KBM-7 (cell line): Measurements from ENCODE around the gene CDK19.

Experiments used
- DNase-seq: peaks from one replicate; pipeline ENCODE4 v3.0.0-alpha.2; 2015
- in situ Hi-C: fragments of 300-500 bp; cut with MboI; formaldehyde crosslinking; loops from 2 replicates; pipeline ENCODE4 v1.14.3; 2020; ENCODE audit warnings: low sequenced_read_pairs, low pct_unique_long_range_greater_than_20kb, mixed read lengths

The CDK19 gene

GRCh38 chr6:110681543-110682459, 133.5 kb downstream of the CDK19 start:
- in situ Hi-C loops: loop anchor here (25.0 kb wide), 1 partner anchor 206 kb away; no protein-coding TSS in a partner anchor
- DNase-seq: no peak

GRCh38 chr6:110676396-110676795, 138.9 kb downstream of the CDK19 start:
- no peak for DNase-seq
- in situ Hi-C loops: loop anchor here (25.0 kb wide), 1 partner anchor 211 kb away; no protein-coding TSS in a partner anchor

GRCh38 chr6:110674096-110674495, 141.2 kb downstream of the CDK19 start:
- DNase-seq: no peak
- in situ Hi-C loops: no loop called here

GRCh38 chr6:110672122-110672521, 143.1 kb downstream of the CDK19 start:
- in situ Hi-C loops: no loop called here
- no peak for DNase-seq

GRCh38 chr6:110671447-110671846, 143.8 kb downstream of the CDK19 start:
- DNase-seq: no peak

GRCh38 chr6:110665600-110665999, 149.7 kb downstream of the CDK19 start:
- no peak for DNase-seq
- in situ Hi-C loops: no loop called here

More at GRCh38 chr6:110671447-110671846, 143.8 kb downstream of the CDK19 start:
- in situ Hi-C loops: no loop called here

GRCh38 chr6:110664933-110665332, 150.3 kb downstream of the CDK19 start:
- DNase-seq: peak; percentile 77
- in situ Hi-C loops: no loop called here

GRCh38 chr6:110662490-110663211, 152.6 kb downstream of the CDK19 start:
- in situ Hi-C loops: no loop called here
- no peak for DNase-seq

GRCh38 chr6:110661414-110661813, 153.9 kb downstream of the CDK19 start:
- in situ Hi-C loops: no loop called here

GRCh38 chr6:110660066-110660655, 155.1 kb downstream of the CDK19 start:
- in situ Hi-C loops: no loop called here
- DNase-seq: no peak

More at GRCh38 chr6:110661414-110661813, 153.9 kb downstream of the CDK19 start:
- no peak for DNase-seq

- DNase-seq: no peak
- in situ Hi-C loops: no loop called here
Observed at GRCh38 chr6:110658631-110659211, 156.5 kb downstream of the CDK19 start.

- DNase-seq: no peak
- in situ Hi-C loops: no loop called here
Observed at GRCh38 chr6:110656492-110656891, 158.8 kb downstream of the CDK19 start.

- in situ Hi-C loops: no loop called here
- DNase-seq: no peak
Observed at GRCh38 chr6:110655821-110656220, 159.4 kb downstream of the CDK19 start.

GRCh38 chr6:110654096-110654820, 161.0 kb downstream of the CDK19 start:
- in situ Hi-C loops: no loop called here
- DNase-seq: no peak

GRCh38 chr6:110653381-110653780, 161.9 kb downstream of the CDK19 start:
- in situ Hi-C loops: no loop called here
- no peak for DNase-seq

GRCh38 chr6:110652520-110652919, 162.7 kb downstream of the CDK19 start:
- DNase-seq: no peak
- in situ Hi-C loops: no loop called here

- in situ Hi-C loops: no loop called here
- no peak for DNase-seq
Observed at GRCh38 chr6:110650755-110651154, 164.5 kb downstream of the CDK19 start.

GRCh38 chr6:110649704-110650103, 165.6 kb downstream of the CDK19 start:
- in situ Hi-C loops: no loop called here
- DNase-seq: no peak
